AG04450 (cell line): Measurements from ENCODE around the gene CCDC124. TPM values are rescaled to one million over a fixed set of nuclear protein-coding genes. Genes with fewer than 3 reads are reported as not detected.

Experiments used
- CTCF ChIA-PET: fragments of 300-600, 350-600 bp; formaldehyde crosslinking; extraction: SDS; loops from one replicate; lab custom pipeline; 2022; ENCODE audit warnings: antibody characterized with exemption, inconsistent platforms; lab: Charles Lee
- POLR2A ChIA-PET: fragments of 350-600 bp; formaldehyde crosslinking; extraction: SDS; loops from one replicate; lab custom pipeline; 2021; ENCODE audit warnings: antibody characterized with exemption, inconsistent platforms; lab: Yijun Ruan, JAX
- DNase-seq: peaks from one replicate; pipeline ENCODE4 v3.0.0-alpha.2; 2011; ENCODE audit warnings: low read depth, low spot score
- H3K27ac ChIP-seq: one replicate; pipeline ENCODE4 v1.5.1; 2012; ENCODE audit warnings: low read depth, low read length, control low read depth
- H3K27me3 ChIP-seq: one replicate; pipeline ENCODE4 v1.6.0; 2012; ENCODE audit warnings: low read length; ENCODE audit not compliant: control insufficient read depth, insufficient read depth
- H3K4me3 ChIP-seq: 2 replicates; pipeline ENCODE4 v1.5.1; 2011; ENCODE audit warnings: mild to moderate bottlenecking, low read depth, low read length, control low read depth
- H3K9me3 ChIP-seq: 2 replicates; pipeline ENCODE4 v1.5.1; 2012; ENCODE audit warnings: low read length; ENCODE audit not compliant: control insufficient read depth, insufficient read depth
- CTCF ChIP-seq: IDR thresholded peaks from 2 replicates; pipeline ENCODE4 v1.5.1; 2011; ENCODE audit warnings: low read depth, low read length, control low read depth, inconsistent platforms
- polyA plus RNA-seq: library from polyadenylated mRNA; depleted of rRNA; stranded (reverse); fragments of >200 nt; gene quantifications from 2 replicates; pipeline ENCODE4 v1.2.3, GENCODE V29; 2011

CCDC124 gene
- polyA plus RNA-seq, 1 experiment: 36.0 TPM

- Histone ChIP-seq H3K9me3 (no peaks in the 10 kb centered on the region; the same call in 1 of the 2 replicates), H3K27ac (no peak overlapping the region), H3K27me3 (peaks cover 39% of the 10 kb centered on the region), H3K4me3 (peak overlapping the region; percentile 61)
- ChIA-PET POLR2A (interaction anchor here (0.6 to 1.0 kb wide), 3 partner anchors 10 to 395 kb away, joined by 5 to 8 read pairs (median 6); partner anchors contain the start of gene CCDC124), CTCF (interaction anchor here (1.0 to 6.7 kb wide), 4 partner anchors 10 to 48 kb away, joined by 3 to 84 read pairs (median 4); partner anchors contain the start of gene CCDC124)
- DNase-seq: peak; percentile 70
- no peak for TF ChIP-seq CTCF
Observed at GRCh38 chr19:17947815-17948513, 15.1 kb downstream of the CCDC124 start.

- H3K27me3 ChIP-seq: peaks cover 44% of the 10 kb centered on the region
- H3K27ac ChIP-seq: no peak overlapping the region
- no peaks in the 10 kb centered on the region; the same call in 1 of the 2 replicates for H3K9me3 ChIP-seq
- H3K4me3 ChIP-seq: peak overlapping the region; percentile 60
- DNase-seq: no peak
- CTCF ChIA-PET: interaction anchor here (1.0 to 1.4 kb wide), 2 partner anchors 10 to 16 kb away, joined by 3 to 5 read pairs; partner anchors contain the start of gene CCDC124
- POLR2A ChIA-PET: no interaction called here
- TF ChIP-seq CTCF: no peak
Observed at GRCh38 chr19:17948514-17948900, 15.7 kb downstream of the CCDC124 start.

- POLR2A ChIA-PET: no interaction called here
Observed at GRCh38 chr19:17948931-17949930, 16.4 kb downstream of the CCDC124 start.

GRCh38 chr19:17949956-17950309 lies 17.1 kb downstream of the CCDC124 start:
- H3K27ac ChIP-seq: no peak overlapping the region
- H3K9me3 ChIP-seq: no peaks in the 10 kb centered on the region; the same call in 1 of the 2 replicates
- TF ChIP-seq CTCF: no peak
- H3K4me3 ChIP-seq: no peak overlapping the region
- CTCF ChIA-PET: interaction anchor here (0.6 to 0.9 kb wide), 2 partner anchors 17 to 46 kb away, joined by 3 to 4 read pairs; partner anchors contain the start of gene CCDC124
- peaks cover 52% of the 10 kb centered on the region for H3K27me3 ChIP-seq
- POLR2A ChIA-PET: no interaction called here
- DNase-seq: no peak

More at GRCh38 chr19:17948931-17949930, 16.4 kb downstream of the CCDC124 start:
- no peak for DNase-seq
- Histone ChIP-seq H3K27me3 (peaks cover 50% of the 10 kb centered on the region), H3K4me3 (no peak overlapping the region), H3K27ac (no peak overlapping the region), H3K9me3 (no peaks in the 10 kb centered on the region; the same call in 1 of the 2 replicates)
- TF ChIP-seq CTCF: no peak
- CTCF ChIA-PET: interaction anchor here (0.9 to 1.4 kb wide), 3 partner anchors 11 to 17 kb away, joined by 3 to 5 read pairs (median 3); partner anchors contain the start of gene CCDC124
